Gastroesophageal sphincter (tissue), 4 donors: Measurements from ENCODE around the gene FBXO38. TPM values are rescaled to one million over a fixed set of nuclear protein-coding genes. Genes with fewer than 3 reads are reported as not detected.

Experiments
- ATAC-seq: fragments of 150-250 bp; one replicate; pipeline ENCODE4 v1.9.1; 2016; ENCODE audit warnings: mild to moderate bottlenecking, moderate library complexity
- H3K27ac ChIP-seq, 4 donors: fragments of 200-600 bp; sonication (generic) in 3 of 4; 1 replicate in 3 of 4; 2 replicates in 1 of 4; pipeline ENCODE4 v1.5.1; 2016 to 2019
- H3K27me3 ChIP-seq: fragments of 200-600 bp; sonication (generic); one replicate; pipeline ENCODE4 v1.5.1; 2019
- H3K36me3 ChIP-seq, 2 donors: fragments of 200-600 bp; sonication (generic); one replicate each; pipeline ENCODE4 v1.5.1; 2019; ENCODE audit warnings: control low read depth in 1 of 2
- H3K4me1 ChIP-seq, 3 donors: fragments of 200-600 bp; sonication (generic); 1 replicate in 2 of 3; 2 replicates in 1 of 3; pipeline ENCODE4 v1.5.1; 2016 to 2019; ENCODE audit warnings: control low read depth in 2 of 3
- H3K4me3 ChIP-seq, 2 donors: fragments of 200-600 bp; sonication (generic); one replicate each; pipeline ENCODE4 v1.5.1; 2019; ENCODE audit warnings: mild to moderate bottlenecking in 1 of 2, moderate library complexity in 1 of 2
- H3K9me3 ChIP-seq, 3 donors: fragments of 200-600 bp; sonication (generic); one replicate each; pipeline ENCODE4 v1.5.1; 2017 to 2019; ENCODE audit warnings: control low read depth in 2 of 3
- EP300 ChIP-seq: sonication (generic); formaldehyde crosslinking; IDR thresholded peaks from one replicate; pipeline ENCODE4 v1.6.1; 2017; ENCODE audit warnings: antibody characterized with exemption, mild to moderate bottlenecking
- POLR2A ChIP-seq, 2 donors: fragments of 450-650 bp; IDR thresholded peaks; one replicate each; pipeline ENCODE4 v1.6.1; 2017; ENCODE audit warnings: antibody characterized with exemption in 2 of 2, mild to moderate bottlenecking in 2 of 2, moderate library complexity in 1 of 2
- POLR2AphosphoS5 ChIP-seq: sonication (generic); formaldehyde crosslinking; IDR thresholded peaks from one replicate; pipeline ENCODE4 v1.6.1; 2017; ENCODE audit warnings: antibody characterized with exemption
- WGBS, 2 donors: methylation state at CpG; one replicate each; pipeline ENCODE4 v1.1.5; 2018; ENCODE audit warnings: low coverage in 1 of 2; 5-methylcytosine and 5-hydroxymethylcytosine counted together
- total RNA-seq, 4 donors: library from RNA; depleted of rRNA; stranded (reverse); fragments of >200 nt; gene quantifications; one replicate each; pipeline ENCODE4 v1.1.0, GENCODE V29; 2016
- TF ChIP-seq, protein P1 (sequence below), 4 experiments: fragments of 200-600 bp in 2 of 4; fragments of 450-650 bp in 2 of 4; sonication (generic) in 1 of 4; IDR thresholded peaks; one replicate each; pipeline ENCODE4 v1.5.1; 2017 to 2019; ENCODE audit warnings: antibody characterized with exemption in 4 of 4, mild to moderate bottlenecking in 2 of 4, moderate library complexity in 2 of 4

Gene FBXO38
- total RNA-seq, 4 donors from 2014 or later: 29.6 to 80.2 (median 40.7) TPM

DNA sequence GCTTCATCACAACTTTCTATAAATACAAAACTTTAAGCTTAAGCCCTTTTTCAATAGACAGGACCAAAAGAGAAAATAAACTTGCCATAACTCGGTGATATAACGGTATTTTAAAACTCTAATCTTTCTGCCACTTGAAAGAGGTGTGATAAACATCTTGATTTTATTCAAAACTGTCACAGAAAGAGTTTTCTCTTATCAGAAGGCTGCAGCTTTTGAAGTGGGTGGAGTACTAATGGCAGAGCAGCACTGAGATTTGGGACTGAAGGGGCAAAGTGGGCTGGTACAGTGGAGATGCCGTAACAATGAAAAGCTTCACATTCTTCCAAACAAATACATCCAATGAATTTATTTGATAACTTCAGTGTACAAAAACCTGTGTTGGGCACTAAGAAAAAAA lies 92.5 kb downstream of the FBXO38 start:
- no peaks in the 10 kb centered on the region for H3K27me3 ChIP-seq
- H3K9me3 ChIP-seq: no peaks in the 10 kb centered on the region
- 83 to 84% methylated on average over 3 of the region's 3 CpGs for WGBS, 2 donors
- no peaks in the 10 kb centered on the region for H3K36me3 ChIP-seq
- no peak for ATAC-seq
- no peak overlapping the region for H3K4me3 ChIP-seq
- H3K27ac ChIP-seq: no peak overlapping the region
- TF ChIP-seq, protein P1, sequence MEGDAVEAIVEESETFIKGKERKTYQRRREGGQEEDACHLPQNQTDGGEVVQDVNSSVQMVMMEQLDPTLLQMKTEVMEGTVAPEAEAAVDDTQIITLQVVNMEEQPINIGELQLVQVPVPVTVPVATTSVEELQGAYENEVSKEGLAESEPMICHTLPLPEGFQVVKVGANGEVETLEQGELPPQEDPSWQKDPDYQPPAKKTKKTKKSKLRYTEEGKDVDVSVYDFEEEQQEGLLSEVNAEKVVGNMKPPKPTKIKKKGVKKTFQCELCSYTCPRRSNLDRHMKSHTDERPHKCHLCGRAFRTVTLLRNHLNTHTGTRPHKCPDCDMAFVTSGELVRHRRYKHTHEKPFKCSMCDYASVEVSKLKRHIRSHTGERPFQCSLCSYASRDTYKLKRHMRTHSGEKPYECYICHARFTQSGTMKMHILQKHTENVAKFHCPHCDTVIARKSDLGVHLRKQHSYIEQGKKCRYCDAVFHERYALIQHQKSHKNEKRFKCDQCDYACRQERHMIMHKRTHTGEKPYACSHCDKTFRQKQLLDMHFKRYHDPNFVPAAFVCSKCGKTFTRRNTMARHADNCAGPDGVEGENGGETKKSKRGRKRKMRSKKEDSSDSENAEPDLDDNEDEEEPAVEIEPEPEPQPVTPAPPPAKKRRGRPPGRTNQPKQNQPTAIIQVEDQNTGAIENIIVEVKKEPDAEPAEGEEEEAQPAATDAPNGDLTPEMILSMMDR (IDR thresholded peaks at IDR 0.05): no peak
- TF ChIP-seq POLR2A (IDR thresholded peaks at IDR 0.05) (no peak), EP300 (no peak), POLR2AphosphoS5 (no peak)
- H3K4me1 ChIP-seq: no peaks in the 10 kb centered on the region

DNA sequence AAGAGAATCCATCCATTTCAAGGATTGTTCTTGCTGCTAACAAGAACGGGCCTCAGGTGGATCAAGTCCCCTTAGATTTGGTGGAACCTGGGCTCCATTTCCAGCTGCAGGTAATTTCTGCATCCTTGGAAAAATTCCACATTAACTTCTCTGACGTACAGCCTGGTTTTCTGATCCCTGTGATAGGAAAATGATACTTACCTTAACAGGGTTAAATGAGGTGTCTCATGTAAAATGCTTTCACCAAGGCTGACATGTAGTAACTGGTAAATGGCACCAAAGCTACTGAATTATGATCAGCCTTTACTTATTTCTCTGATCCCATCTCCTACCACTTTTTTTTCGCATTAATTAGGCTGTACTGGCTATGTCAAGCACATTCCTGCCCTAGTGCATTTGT lies 93.7 kb downstream of the FBXO38 start:
- H3K27me3 ChIP-seq: no peaks in the 10 kb centered on the region
- H3K4me1 ChIP-seq: peaks cover 0 to 1% (median 0%) of the 10 kb centered on the region in 3 donors
- H3K36me3 ChIP-seq: no peaks in the 10 kb centered on the region
- WGBS, 2 donors: 94 to 95% methylated on average over 2 to 3 of the region's 3 CpGs
- no peak for ATAC-seq
- no peaks in the 10 kb centered on the region for H3K9me3 ChIP-seq
- H3K27ac ChIP-seq: no peak overlapping the region
- no peak overlapping the region for H3K4me3 ChIP-seq
- TF ChIP-seq, protein P1 (IDR thresholded peaks at IDR 0.05): no peak
- TF ChIP-seq EP300 (no peak), POLR2AphosphoS5 (no peak), POLR2A (IDR thresholded peaks at IDR 0.05) (no peak)

DNA sequence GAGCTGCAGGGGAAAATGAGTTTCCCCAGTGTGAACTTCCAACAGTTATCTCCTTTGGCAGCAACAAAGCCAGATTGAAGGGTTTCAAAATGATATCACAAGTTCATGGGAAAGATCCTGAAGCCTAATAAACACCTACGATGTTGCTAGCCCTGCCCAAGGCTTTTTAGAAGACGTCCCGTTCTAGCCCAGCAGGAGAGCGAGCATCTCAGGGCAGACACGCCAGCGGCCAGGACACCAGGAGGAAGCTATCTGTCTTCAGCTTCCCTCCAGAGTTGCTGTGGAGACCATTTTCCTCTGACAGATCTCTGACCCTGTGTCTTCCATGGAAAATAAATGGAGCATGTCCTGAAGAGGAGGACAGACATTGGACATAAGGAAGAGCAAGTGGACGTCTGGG lies 98.4 kb downstream of the FBXO38 start:
- WGBS, 2 donors: 45 to 59% methylated on average over 5 to 6 of the region's 7 CpGs
- Histone ChIP-seq H3K36me3 (no peaks in the 10 kb centered on the region), H3K9me3 (no peaks in the 10 kb centered on the region), H3K27ac (no peak overlapping the region), H3K4me1 (peaks cover 0 to 9% (median 0%) of the 10 kb centered on the region in 3 donors), H3K27me3 (no peaks in the 10 kb centered on the region), H3K4me3 (no peak overlapping the region)
- TF ChIP-seq POLR2AphosphoS5: no peak
- TF ChIP-seq, protein P1 (IDR thresholded peaks at IDR 0.05): no peak
- TF ChIP-seq POLR2A (IDR thresholded peaks at IDR 0.05): no peak
- no peak for TF ChIP-seq EP300
- no peak for ATAC-seq

DNA sequence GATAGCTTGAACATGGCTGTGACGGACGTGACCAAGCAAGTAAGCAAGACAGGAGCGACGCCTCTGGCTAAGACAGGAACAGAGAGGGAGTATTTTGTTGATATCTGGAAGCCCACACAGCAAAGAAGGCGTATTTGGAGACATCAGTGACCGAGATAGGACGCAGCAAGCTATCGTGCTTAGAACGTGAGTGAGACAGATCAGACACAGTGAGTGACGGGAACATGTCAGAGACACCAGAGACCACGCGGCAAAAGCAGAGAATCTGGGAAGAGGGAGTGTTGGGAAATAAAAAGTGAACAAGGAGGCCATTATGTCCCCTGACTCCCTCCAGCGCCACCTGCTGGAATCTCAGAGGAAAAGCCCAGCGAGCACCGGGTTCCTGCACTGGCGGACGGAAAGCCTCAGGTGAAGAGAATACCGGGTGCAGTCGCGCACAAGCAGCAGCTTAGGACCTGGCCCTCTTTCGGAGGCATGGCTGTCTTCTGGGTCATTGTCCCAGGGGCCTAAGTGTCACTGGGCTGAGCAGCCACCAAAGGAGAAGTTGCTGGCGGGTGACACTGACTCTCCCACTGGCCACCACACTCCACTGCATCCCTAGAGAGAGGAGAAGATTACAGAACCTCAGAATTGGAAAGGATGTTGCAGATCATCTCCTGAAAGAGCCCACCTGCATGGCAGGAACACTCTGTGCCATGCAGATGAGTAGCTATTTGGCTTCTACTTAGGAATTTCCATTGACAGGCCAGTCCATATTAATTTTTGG lies 99.1 kb downstream of the FBXO38 start:
- TF ChIP-seq POLR2A (IDR thresholded peaks at IDR 0.05) (no peak), POLR2AphosphoS5 (no peak), EP300 (no peak)
- TF ChIP-seq, protein P1 (IDR thresholded peaks at IDR 0.05): peak; percentile 53 to 81 (median 64)
- no peaks in the 10 kb centered on the region for H3K27me3 ChIP-seq
- H3K9me3 ChIP-seq: no peaks in the 10 kb centered on the region
- no peak for ATAC-seq
- peaks cover 0 to 9% (median 0%) of the 10 kb centered on the region in 3 donors for H3K4me1 ChIP-seq
- no peak overlapping the region for H3K4me3 ChIP-seq
- H3K27ac ChIP-seq: no peak overlapping the region
- H3K36me3 ChIP-seq: no peaks in the 10 kb centered on the region
- 43 to 48% methylated on average over 7 to 20 of the region's 22 CpGs for WGBS, 2 donors

DNA sequence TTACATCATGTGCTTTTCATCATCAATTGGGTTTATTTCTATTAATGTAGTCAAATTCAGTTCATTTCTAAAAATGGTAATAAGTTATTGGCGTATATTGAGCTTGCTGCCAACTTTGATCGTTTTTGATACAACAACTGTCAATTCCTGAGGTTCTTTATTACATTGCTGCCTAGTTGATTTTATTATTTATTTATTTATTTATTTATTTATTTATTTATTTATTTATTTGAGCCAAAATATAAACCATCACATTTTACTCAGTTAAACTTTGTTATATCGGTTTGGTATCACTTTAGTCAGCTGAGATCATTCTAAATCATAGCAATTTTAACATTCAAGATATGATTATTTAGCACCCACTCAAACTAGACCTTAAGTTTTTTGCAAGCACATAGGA lies 100.0 kb downstream of the FBXO38 start:
- 88 to 97% methylated on average over 3 of the region's 3 CpGs for WGBS, 2 donors
- peaks cover 0 to 9% (median 0%) of the 10 kb centered on the region in 3 donors for H3K4me1 ChIP-seq
- no peak overlapping the region for H3K27ac ChIP-seq
- H3K4me3 ChIP-seq: no peak overlapping the region
- ATAC-seq: no peak
- H3K27me3 ChIP-seq: no peaks in the 10 kb centered on the region
- H3K9me3 ChIP-seq: no peaks in the 10 kb centered on the region
- TF ChIP-seq POLR2AphosphoS5 (no peak), POLR2A (IDR thresholded peaks at IDR 0.05) (no peak), EP300 (no peak)
- TF ChIP-seq, protein P1 (IDR thresholded peaks at IDR 0.05): no peak
- no peaks in the 10 kb centered on the region for H3K36me3 ChIP-seq
